Thymus (tissue), 11 donors: ENCODE results near the gene WDR1. TPM values are rescaled to one million over a fixed set of nuclear protein-coding genes. Genes with fewer than 3 reads are reported as not detected.

ENCODE experiments used
- DNase-seq, 9 donors: peaks; one replicate each; pipeline ENCODE4 v3.0.0-alpha.2; 2013; ENCODE audit warnings: low spot score in 9 of 9, low read depth in 6 of 9, missing footprints in 1 of 9
- H3K27ac ChIP-seq, 2 donors: one replicate each; pipeline ENCODE4 v1.5.1; 2013; ENCODE audit warnings: control low read depth in 1 of 2, low read depth in 1 of 2, low read length in 1 of 2, mild to moderate bottlenecking in 1 of 2, moderate library complexity in 1 of 2
- H3K27me3 ChIP-seq, 2 donors: one replicate each; pipeline ENCODE4 v1.5.1; 2013; ENCODE audit warnings: low read length in 1 of 2; ENCODE audit not compliant: control insufficient read depth in 2 of 2, insufficient read depth in 1 of 2
- H3K36me3 ChIP-seq, 2 donors: one replicate each; pipeline ENCODE4 v1.5.1; 2013; ENCODE audit warnings: low read length in 1 of 2, mild to moderate bottlenecking in 1 of 2, moderate library complexity in 1 of 2; ENCODE audit not compliant: control insufficient read depth in 2 of 2, insufficient read depth in 2 of 2
- H3K4me1 ChIP-seq, 2 donors: one replicate each; pipeline ENCODE4 v1.5.1; 2013; ENCODE audit warnings: low read length in 2 of 2; ENCODE audit not compliant: control insufficient read depth in 2 of 2, insufficient read depth in 2 of 2
- H3K4me3 ChIP-seq, 2 donors: one replicate each; pipeline ENCODE4 v1.5.1; 2013; ENCODE audit warnings: low read length in 2 of 2, control low read depth in 1 of 2, mild to moderate bottlenecking in 1 of 2
- H3K9me3 ChIP-seq, 2 donors: one replicate each; pipeline ENCODE4 v1.5.1; 2013; ENCODE audit warnings: low read length in 1 of 2, mild to moderate bottlenecking in 1 of 2; ENCODE audit not compliant: control insufficient read depth in 2 of 2, insufficient read depth in 1 of 2
- WGBS: extraction: QIAGEN DNeasy Blood & Tissue Kit; methylation state at CpG from one replicate; pipeline ENCODE4 v1.1.7; 2013; 5-methylcytosine and 5-hydroxymethylcytosine counted together
- polyA plus RNA-seq: library from polyadenylated mRNA; stranded (reverse); fragments of 200-250 nt; gene quantifications from one replicate; pipeline ENCODE4 v1.2.3, GENCODE V29; 2013
- total RNA-seq: library from RNA; stranded (reverse); fragments of 120-200 nt; gene quantifications from one replicate; pipeline ENCODE4 v1.2.4, GENCODE V29; 2013
- donor health status: healthy.

Gene WDR1
- total and polyA plus RNA-seq, 2 donors = 141 to 166 TPM

DNA sequence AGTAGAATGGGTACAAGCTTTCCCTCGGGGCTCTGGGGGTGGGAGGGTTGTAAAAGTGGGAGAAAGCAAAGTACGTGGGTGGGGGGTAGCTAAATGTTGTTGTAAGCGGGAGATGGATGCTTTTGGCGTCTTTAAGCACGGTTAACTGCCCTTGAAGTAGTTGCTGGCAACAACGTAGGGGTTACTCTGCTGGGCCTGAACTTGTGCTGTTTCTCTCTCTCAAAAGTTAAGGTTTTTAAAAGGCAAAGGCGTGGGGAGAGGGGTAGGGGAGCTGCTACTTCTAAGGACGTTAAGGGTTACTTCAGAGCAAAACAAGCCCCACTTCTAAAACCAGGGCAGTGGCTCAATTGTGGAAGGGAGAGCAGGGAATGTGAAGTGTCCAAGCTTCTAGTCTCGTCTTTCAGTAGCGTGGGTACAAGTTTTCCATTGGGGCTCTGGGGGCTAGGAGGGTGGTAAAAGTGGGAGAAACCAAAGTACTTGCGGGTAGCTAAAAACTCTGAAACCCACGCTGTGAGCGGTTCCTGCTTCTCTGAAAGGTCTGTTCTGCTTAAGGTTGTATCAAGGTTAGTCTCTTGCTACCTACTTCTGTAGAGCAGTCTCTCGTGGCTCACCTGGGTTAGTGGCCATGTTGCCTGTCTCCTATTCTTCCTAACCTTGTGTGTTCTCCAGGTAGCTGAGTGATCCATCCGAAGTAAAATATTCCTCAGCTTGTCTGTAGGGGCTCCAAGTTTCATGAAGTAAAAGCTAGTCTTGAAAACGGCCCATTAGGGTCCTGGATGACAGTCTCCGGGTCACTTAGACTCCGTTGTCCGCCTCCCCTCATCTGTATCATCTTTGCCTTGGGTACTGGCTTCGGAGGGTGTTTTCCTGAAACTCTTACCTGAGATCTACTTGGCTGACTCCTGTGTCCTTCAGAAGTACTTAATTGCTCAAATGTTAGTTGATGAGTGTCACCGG lies 1.7 kb upstream of the WDR1 start:
- H3K27me3 ChIP-seq = no peaks in the 10 kb centered on the region
- peaks cover 24 to 25% of the 10 kb centered on the region in 2 donors for H3K36me3 ChIP-seq
- H3K27ac ChIP-seq = peak overlapping the region; percentile 97 to 99
- WGBS = 72% methylated on average over 21 of the region's 21 CpGs
- H3K4me1 ChIP-seq = peaks cover 71 to 77% of the 10 kb centered on the region in 2 donors
- peak overlapping the region; percentile 68 to 93 for H3K4me3 ChIP-seq
- no peaks in the 10 kb centered on the region for H3K9me3 ChIP-seq
- DNase-seq = peak in 2 of 9 donors; percentile 41 to 60

DNA sequence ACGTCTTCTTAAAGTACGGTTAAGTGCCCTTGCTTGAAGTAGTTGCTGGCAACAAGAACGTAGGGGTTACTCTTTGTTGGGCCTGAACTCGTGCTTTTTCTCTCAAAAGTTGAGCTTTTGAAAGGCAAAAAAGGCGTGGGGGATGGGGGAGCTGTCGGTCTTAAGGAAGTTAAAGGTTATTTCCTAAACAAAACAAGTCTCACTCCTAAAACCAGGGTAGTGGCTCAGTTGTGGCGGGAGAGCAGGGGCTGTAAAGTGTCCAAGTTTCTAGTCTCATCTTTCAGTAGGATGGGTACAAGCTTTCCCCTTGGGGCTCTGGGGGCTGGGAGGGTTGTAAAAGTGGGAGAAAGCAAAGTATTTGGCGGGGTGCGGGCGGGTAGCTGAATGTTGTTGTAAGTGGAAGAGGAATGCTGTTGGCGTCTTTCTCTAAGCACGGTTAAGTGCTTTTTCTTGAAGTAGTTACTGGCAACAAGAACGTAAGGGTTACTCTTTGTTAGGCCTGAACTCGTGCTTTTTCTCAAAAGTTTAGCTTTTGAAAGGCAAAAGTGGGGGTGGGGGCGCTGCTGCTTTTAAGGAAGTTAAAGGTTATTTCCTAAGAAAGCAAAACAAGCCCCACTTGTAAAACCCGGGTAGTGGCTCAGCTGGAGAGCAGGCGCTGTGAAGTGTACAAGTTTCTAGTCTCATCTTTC lies 904 bp upstream of the WDR1 start:
- H3K4me3 ChIP-seq = peak overlapping the region; percentile 68 to 93
- H3K4me1 ChIP-seq = peaks cover 65 to 75% of the 10 kb centered on the region in 2 donors
- WGBS = 19% methylated on average over 17 of the region's 17 CpGs
- H3K9me3 ChIP-seq = no peaks in the 10 kb centered on the region
- H3K27ac ChIP-seq = peak overlapping the region; percentile 97 to 99
- peak in 4 of 9 donors; percentile 58 to 84 (median 70) for DNase-seq
- no peaks in the 10 kb centered on the region for H3K27me3 ChIP-seq
- peaks cover 32 to 33% of the 10 kb centered on the region in 2 donors for H3K36me3 ChIP-seq

DNA sequence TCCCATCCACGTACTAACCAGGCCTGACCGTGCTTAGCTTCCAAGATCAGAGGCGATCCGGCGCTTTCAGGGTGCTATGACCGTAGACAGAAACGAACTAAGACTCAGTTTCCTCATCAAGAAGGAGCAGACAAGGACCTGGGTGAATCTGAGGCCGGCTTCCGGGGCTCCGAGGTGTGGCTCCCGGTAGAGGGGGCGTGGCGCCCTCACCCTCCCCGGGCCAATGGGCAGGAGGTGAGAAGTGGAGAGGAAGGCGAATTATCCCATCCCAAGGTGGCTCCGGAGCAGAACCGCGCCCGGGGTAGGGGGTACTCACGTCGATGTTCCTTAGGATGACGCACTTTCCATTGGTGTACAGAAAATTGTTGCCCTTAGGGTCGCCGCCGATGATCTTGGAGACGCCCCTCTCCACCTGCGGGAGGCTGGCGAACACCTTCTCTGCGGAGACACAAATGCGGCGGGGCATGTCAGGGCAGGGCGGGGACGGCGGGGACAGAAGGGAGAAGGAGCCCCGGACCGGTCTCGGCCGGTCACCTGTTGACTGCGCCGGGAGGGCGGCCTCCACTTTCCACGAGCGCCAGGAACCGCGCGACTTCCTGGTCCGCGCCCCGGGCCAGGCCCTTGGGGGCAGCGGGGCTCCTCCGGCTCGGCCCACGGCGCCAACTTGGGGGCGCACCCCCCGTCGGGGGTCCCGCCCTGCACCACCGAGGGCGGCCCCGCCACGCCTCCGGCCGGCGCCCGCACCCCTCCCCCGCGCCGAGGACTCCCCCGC lies 616 bp downstream of the WDR1 start:
- WGBS = 5% methylated on average over 70 of the region's 70 CpGs
- Histone ChIP-seq H3K27me3 (no peaks in the 10 kb centered on the region), H3K4me3 (peak overlapping the region; percentile 82 to 93), H3K36me3 (peaks cover 48% of the 10 kb centered on the region in 2 donors), H3K9me3 (no peaks in the 10 kb centered on the region), H3K27ac (peak overlapping the region; percentile 72 to 97), H3K4me1 (peaks cover 56 to 70% of the 10 kb centered on the region in 2 donors)
- DNase-seq = peak in 4 of 9 donors; percentile 60 to 80 (median 69)

DNA sequence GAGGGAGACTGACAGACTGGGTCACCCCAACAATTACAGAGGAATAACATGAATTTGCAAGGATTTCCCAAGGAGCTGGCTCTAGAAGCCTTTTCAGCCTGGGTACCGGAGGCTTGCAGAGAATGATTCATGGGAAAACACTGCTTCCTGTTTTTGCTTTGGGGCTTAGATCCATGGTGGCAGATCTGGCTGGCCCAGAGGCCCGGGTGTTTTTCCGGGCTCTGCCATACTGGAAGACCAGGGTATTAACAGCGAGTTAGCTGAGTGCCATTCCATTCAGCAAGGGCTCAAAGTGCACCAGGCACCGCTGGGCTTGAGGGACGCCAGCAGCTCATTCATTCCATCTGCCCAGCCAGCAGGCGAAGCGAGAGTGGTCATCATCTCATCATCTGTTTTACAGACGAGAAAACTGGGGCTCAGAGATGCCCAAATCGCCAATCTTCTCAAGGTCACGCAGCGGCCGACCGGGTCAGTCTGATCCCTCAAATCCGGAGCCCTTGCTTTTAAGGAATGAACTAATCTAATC lies 1.3 kb downstream of the WDR1 start:
- H3K27me3 ChIP-seq = no peaks in the 10 kb centered on the region
- peaks cover 54 to 55% of the 10 kb centered on the region in 2 donors for H3K36me3 ChIP-seq
- H3K4me3 ChIP-seq = peak overlapping the region; percentile 82 to 93
- no peak for DNase-seq
- WGBS = 63% methylated on average over 15 of the region's 15 CpGs
- peak overlapping the region in 1 of 2 donors; percentile 65 for H3K27ac ChIP-seq
- no peaks in the 10 kb centered on the region for H3K9me3 ChIP-seq
- peaks cover 58 to 69% of the 10 kb centered on the region in 2 donors for H3K4me1 ChIP-seq

DNA sequence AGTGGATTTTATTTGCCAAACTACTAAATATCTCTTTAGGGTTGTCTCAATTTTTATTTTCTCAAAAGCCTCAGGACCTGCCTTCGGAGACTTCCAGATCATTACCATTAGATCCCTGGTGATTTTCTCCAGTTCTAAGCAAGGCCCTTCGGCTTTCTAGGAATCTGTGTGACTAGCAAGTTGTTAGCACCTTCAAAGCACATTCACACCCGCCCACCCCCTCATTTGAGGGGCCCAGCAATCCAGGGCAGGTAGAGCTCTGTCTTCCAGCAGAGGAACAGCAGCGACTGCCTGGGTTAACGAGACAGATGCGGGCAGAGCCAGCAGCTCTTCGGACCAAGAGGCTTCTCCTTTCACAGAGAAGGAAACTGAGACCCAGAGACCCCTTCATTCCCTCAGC lies 2.0 kb downstream of the WDR1 start:
- Histone ChIP-seq H3K27me3 (no peaks in the 10 kb centered on the region), H3K9me3 (no peaks in the 10 kb centered on the region), H3K36me3 (peaks cover 61 to 62% of the 10 kb centered on the region in 2 donors), H3K4me3 (peak overlapping the region in 1 of 2 donors; percentile 93), H3K27ac (peak overlapping the region in 1 of 2 donors; percentile 18), H3K4me1 (peaks cover 63 to 69% of the 10 kb centered on the region in 2 donors)
- no peak for DNase-seq
- 95% methylated on average over 7 of the region's 7 CpGs for WGBS

DNA sequence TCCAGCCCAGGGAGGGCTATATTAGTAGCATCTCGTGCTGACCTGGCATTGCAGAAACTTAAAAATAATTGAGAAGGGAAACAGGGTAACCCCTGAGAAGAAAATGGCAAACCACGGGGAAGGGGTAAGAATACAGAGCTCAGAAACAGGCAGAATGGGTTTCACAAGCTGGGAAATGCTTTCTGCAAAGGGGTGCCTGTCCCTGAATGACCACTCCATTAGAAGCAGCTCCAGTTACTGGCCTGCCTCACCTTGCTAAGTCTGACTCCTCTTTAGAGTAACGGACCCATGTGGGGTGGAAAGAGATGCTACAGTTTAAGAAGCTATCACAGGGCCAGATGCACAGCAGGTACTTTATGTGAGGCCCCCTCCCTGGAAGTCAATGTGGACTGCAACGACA lies 2.5 kb downstream of the WDR1 start:
- 95% methylated on average over 4 of the region's 4 CpGs for WGBS
- Histone ChIP-seq H3K36me3 (peaks cover 66% of the 10 kb centered on the region in 2 donors), H3K9me3 (no peaks in the 10 kb centered on the region), H3K27ac (no peak overlapping the region), H3K4me3 (no peak overlapping the region), H3K4me1 (peaks cover 62 to 69% of the 10 kb centered on the region in 2 donors), H3K27me3 (no peaks in the 10 kb centered on the region)
- no peak for DNase-seq

DNA sequence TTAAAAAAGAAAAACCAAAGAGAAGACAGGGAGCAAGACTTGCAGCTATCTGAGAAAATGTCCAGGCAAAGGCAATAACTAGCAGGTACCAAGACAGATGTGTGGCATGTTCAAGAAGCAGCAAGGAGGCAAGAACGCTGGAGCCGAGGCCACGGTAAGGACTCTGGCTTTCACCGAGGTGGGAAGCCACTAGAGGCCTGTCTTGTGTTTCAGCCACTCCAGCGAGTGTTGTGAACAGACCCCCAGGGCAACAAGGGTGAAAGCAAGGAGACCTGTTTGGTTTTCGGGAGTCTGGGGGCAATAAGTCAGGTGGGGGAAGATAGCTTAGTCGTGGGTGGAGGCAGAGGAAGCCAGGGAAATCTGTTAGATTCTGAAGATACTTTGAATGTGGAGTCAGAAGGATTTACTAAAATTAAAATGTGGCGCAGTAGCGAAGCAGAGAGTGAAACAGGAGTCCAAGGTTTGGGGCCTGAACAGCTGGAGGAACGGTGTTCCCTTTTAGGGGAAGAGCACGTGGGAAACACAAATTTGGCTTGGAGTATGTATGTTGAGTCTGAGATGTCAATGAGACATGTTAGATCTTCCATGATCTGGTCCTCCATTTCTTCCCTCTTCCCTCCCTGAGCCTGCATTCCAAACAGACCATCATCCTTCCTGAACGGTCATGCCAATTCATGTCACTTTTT lies 3.1 kb downstream of the WDR1 start:
- no peak for DNase-seq
- Histone ChIP-seq H3K4me1 (peaks cover 58 to 68% of the 10 kb centered on the region in 2 donors), H3K36me3 (peaks cover 72 to 73% of the 10 kb centered on the region in 2 donors), H3K27me3 (no peaks in the 10 kb centered on the region), H3K9me3 (no peaks in the 10 kb centered on the region), H3K27ac (no peak overlapping the region), H3K4me3 (no peak overlapping the region)
- WGBS = 84% methylated on average over 12 of the region's 12 CpGs

DNA sequence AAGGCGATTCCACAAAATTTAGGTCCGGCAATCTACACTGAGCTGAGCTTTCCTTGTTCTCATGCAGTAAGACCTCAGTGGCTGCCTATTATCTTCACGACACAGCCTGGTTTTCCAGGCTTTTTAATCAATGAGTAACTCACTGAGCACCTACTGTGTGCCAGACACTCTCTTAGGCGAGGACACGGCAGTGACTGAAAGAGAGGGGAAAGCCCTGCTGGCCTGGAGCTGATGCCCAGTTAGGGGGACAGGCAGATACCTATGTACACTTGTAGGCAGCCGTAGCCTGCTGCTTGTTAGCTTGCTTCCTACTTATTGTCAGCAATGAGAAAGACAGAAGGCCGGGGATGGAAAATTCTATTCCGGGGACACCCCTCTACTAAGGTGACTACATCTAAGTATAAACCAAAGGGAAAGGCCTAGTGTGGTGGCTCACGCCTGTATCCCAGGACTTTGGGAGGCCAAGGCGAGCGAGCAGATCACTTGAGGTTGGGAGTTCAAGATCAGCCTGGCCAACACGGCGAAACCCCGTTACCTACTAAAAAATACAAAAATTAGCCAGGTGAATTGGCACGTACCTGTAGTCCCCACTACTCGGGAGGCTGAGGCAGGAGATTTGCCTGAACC lies 3.8 kb downstream of the WDR1 start:
- Histone ChIP-seq H3K27ac (peak overlapping the region in 1 of 2 donors; percentile 21), H3K4me3 (no peak overlapping the region), H3K36me3 (peaks cover 80% of the 10 kb centered on the region in 2 donors)

More for the DNA sequence above, 3.8 kb downstream of the WDR1 start:
- DNase-seq = no peak
- no peaks in the 10 kb centered on the region for H3K27me3 ChIP-seq
- peaks cover 53 to 68% of the 10 kb centered on the region in 2 donors for H3K4me1 ChIP-seq
- whole genome bisulfite sequencing = 95% methylated on average over 16 of the region's 16 CpGs
- H3K9me3 ChIP-seq = no peaks in the 10 kb centered on the region
